Stimulated activated CD8-positive, alpha-beta memory T cell treated with anti-CD3 and anti-CD28 coated beads, Interleukin-4, amount 100 ng/mL, for 24 hours (primary cell): ENCODE data around the gene DENND5B.
"Not testable (repeated sequence)": the region's sequence is repeated elsewhere in the genome, so short reads cannot be mapped to it uniquely, and the experiment has no call there.

Source experiments
- DNase-seq: peaks from one replicate; pipeline ENCODE4 v3.0.0-alpha.2; 2020; ENCODE audit warnings: low read depth

The DENND5B gene

GRCh38 chr12:31590642-31591379 is at the start of gene DENND5B:
TSS of gene DENND5B (minus strand) at chr12:31591136. CDS start at chr12:31590832, 304 bp downstream.
- peak; percentile 7 for DNase-seq

GRCh38 chr12:31634620-31635019 is 43.7 kb upstream of the DENND5B start:
- no peak for DNase-seq

GRCh38 chr12:31633464-31633863 is 42.5 kb upstream of the DENND5B start:
- DNase-seq, result no peak

GRCh38 chr12:31631809-31632208 is 40.9 kb upstream of the DENND5B start:
- DNase-seq, result no peak

- no peak for DNase-seq
These were observed 40.2 kb upstream of the DENND5B start for GRCh38 chr12:31631023-31631724.

- no peak for DNase-seq
These were observed 39.1 kb upstream of the DENND5B start for GRCh38 chr12:31629756-31630732.

- no peak for DNase-seq
These were observed 36.6 kb upstream of the DENND5B start for GRCh38 chr12:31627456-31628054.

GRCh38 chr12:31626270-31626995 is 35.5 kb upstream of the DENND5B start:
- DNase-seq, result no peak

- DNase-seq, result no peak
These were observed 31.1 kb upstream of the DENND5B start for GRCh38 chr12:31622038-31622437.

- no peak for DNase-seq
These were observed 29.4 kb upstream of the DENND5B start for GRCh38 chr12:31620311-31620710.

- DNase-seq, result no peak
These were observed 27.5 kb upstream of the DENND5B start for GRCh38 chr12:31618228-31619025.

- no peak for DNase-seq
These were observed 21.9 kb upstream of the DENND5B start for GRCh38 chr12:31612819-31613218.

- not testable (repeated sequence) for DNase-seq
These were observed 17.4 kb upstream of the DENND5B start for GRCh38 chr12:31608299-31608698.

GRCh38 chr12:31605531-31605930 is 14.6 kb upstream of the DENND5B start:
- DNase-seq, result no peak

GRCh38 chr12:31603546-31604009 is 12.6 kb upstream of the DENND5B start:
- no peak for DNase-seq

GRCh38 chr12:31600750-31601149 is 9.8 kb upstream of the DENND5B start:
- no peak for DNase-seq

- DNase-seq, result no peak
These were observed 9.3 kb upstream of the DENND5B start for GRCh38 chr12:31600252-31600651.

GRCh38 chr12:31599053-31599452 is 8.1 kb upstream of the DENND5B start:
- DNase-seq, result no peak

GRCh38 chr12:31597066-31597465 is 6.1 kb upstream of the DENND5B start:
- no peak for DNase-seq

GRCh38 chr12:31594681-31595080 is 3.7 kb upstream of the DENND5B start:
- no peak for DNase-seq
